Testis (tissue), 3 donors: ENCODE results near the gene ACTMAP. TPM values are rescaled to one million over a fixed set of nuclear protein-coding genes. Genes with fewer than 3 reads are reported as not detected.
"Not testable (repeated sequence)": the region's sequence is repeated elsewhere in the genome, so short reads cannot be mapped to it uniquely, and the experiment has no call there.

Source experiments
- DNase-seq: peaks from one replicate; pipeline ENCODE4 v3.0.0-alpha.2; 2019
- H3K27ac ChIP-seq, 2 donors: fragments of 200-600 bp; sonication (generic); one replicate each; pipeline ENCODE4 v1.5.1; 2019
- H3K27me3 ChIP-seq: fragments of 200-600 bp; sonication (generic); one replicate; pipeline ENCODE4 v1.5.1; 2019
- H3K36me3 ChIP-seq: fragments of 200-600 bp; sonication (generic); one replicate; pipeline ENCODE4 v1.5.1; 2017; ENCODE audit warnings: low read depth; ENCODE audit errors: missing control alignments
- H3K4me1 ChIP-seq: fragments of 200-600 bp; sonication (generic); one replicate; pipeline ENCODE4 v1.5.1; 2019
- H3K4me3 ChIP-seq, 2 donors: fragments of 200-600 bp; sonication (generic); one replicate each; pipeline ENCODE4 v1.5.1; 2017 to 2019
- H3K9me3 ChIP-seq: fragments of 200-600 bp; sonication (generic); one replicate; pipeline ENCODE4 v1.5.1; 2017
- CTCF ChIP-seq, 3 experiments: fragments of 450-650 bp in 2 of 3; fragments of 200-600 bp in 1 of 3; sonication (generic) in 1 of 3; IDR thresholded peaks; one replicate each; pipeline ENCODE4 v1.5.1; 2016 to 2019; ENCODE audit warnings: antibody characterized with exemption in 3 of 3, mild to moderate bottlenecking in 2 of 3, moderate library complexity in 1 of 3
- POLR2A ChIP-seq: fragments of 450-650 bp; IDR thresholded peaks from one replicate; pipeline ENCODE4 v1.6.1; 2017; ENCODE audit warnings: antibody characterized with exemption, mild to moderate bottlenecking, moderate library complexity
- WGBS, 2 donors: methylation state at CpG; one replicate each; pipeline ENCODE4 v1.1.5; 2018; 5-methylcytosine and 5-hydroxymethylcytosine counted together
- intact Hi-C: fragments of 100-400 bp; cut with DNase I; formaldehyde crosslinking; loops from one replicate; pipeline ENCODE4 v1.15.1; 2023; ENCODE audit warnings: low total_unique reads
- polyA plus RNA-seq: library from polyadenylated mRNA; stranded (reverse); fragments of 350-450 nt; fragmentation: Illumina TruSeq; extraction: RNeasy Lipid Tissue Mini Kit (QIAGEN cat#74804); gene quantifications from one replicate; pipeline ENCODE4 v1.2.3, GENCODE V29; 2014; ENCODE audit warnings: low read depth, low replicate concordance; ENCODE audit not compliant: insufficient read depth
- total RNA-seq, 2 donors: library from RNA; depleted of rRNA; stranded (reverse); fragments of >200 nt; gene quantifications; one replicate each; pipeline ENCODE4 v1.2.3, GENCODE V29; 2016

The ACTMAP gene
- total and polyA plus RNA-seq, 3 donors from 2014 or later, result 14.8 to 21.5 (median 17.7) TPM

GRCh38 chr19:40737102-40737644 is 13.1 kb downstream of the ACTMAP start:
- 77 to 87% methylated on average over 9 of the region's 9 CpGs for WGBS, 2 donors
- H3K4me1 ChIP-seq, result peaks cover 13% of the 10 kb centered on the region
- no peak for TF ChIP-seq POLR2A
- H3K27ac ChIP-seq, result no peak overlapping the region
- H3K27me3 ChIP-seq, result no peaks in the 10 kb centered on the region
- DNase-seq, result no peak
- H3K9me3 ChIP-seq, result no peaks in the 10 kb centered on the region
- H3K4me3 ChIP-seq, result no peak overlapping the region
- intact Hi-C loops, result no loop called here
- no peaks in the 10 kb centered on the region for H3K36me3 ChIP-seq

DNA sequence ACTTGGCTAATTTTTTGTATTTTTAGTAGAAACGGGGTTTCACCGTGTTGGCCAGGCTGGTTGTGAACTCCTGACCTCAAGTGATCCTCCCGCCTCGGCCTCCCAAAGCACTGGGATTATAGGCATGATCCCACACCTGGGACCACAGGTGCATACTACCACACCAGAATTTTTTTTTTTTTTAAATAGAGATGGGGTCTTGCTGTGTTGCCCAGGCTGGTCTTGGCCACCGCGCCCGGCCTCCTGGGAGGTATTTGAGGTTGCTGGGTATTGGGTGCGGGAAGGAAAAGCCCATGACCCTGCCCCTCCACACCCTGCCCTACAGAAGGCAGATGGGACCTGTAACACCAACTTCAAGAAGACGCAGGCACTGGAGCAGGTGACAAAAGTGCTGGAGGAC is 13.6 kb downstream of the ACTMAP start:
- peaks cover 13% of the 10 kb centered on the region for H3K4me1 ChIP-seq
- no peaks in the 10 kb centered on the region for H3K36me3 ChIP-seq
- intact Hi-C loops, result no loop called here
- WGBS, 2 donors, result 88 to 96% methylated on average over 8 to 9 of the region's 9 CpGs
- no peak overlapping the region for H3K4me3 ChIP-seq
- no peak for TF ChIP-seq POLR2A
- TF ChIP-seq CTCF (IDR thresholded peaks at IDR 0.05), result no peak
- H3K27ac ChIP-seq, result no peak overlapping the region
- no peak for DNase-seq
- H3K27me3 ChIP-seq, result no peaks in the 10 kb centered on the region
- no peaks in the 10 kb centered on the region for H3K9me3 ChIP-seq

DNA sequence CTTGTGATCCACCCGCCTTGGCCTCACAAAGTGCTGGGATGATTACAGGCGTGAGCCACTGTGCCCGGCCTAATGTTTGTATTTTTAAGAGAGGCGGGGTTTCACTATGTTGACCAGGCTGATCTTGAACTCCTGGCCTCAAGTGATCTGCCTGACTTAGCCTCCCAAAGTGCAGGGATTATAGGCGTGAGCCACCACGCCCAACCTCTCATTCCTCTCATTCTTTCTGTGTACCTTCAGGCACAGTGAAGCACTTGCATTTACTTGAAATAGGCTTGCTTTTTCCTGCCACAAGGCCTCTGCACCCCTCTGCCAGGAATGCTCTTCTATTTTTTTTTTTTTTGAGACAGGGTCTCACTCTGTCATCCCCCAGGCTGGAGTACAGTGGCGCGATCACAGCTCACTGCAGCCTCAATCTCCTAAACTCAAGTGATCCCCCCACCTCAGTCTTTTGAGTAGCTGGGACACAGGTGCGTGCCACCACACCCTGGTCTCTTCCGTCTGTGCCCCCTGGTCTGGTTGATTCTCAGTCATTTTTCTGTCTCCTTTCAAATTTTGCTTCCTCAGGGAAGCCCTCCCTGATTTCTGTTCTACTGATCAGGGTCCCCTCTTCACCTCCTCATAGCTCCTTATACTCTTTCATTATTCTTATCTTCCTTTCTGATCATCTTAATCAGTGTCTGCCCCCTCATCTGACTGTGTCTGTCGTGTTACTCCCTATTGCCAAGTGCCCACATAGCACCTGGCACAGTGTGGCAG is 15.1 kb downstream of the ACTMAP start:
- Histone ChIP-seq H3K9me3 (no peaks in the 10 kb centered on the region), H3K36me3 (no peaks in the 10 kb centered on the region), H3K27me3 (no peaks in the 10 kb centered on the region), H3K27ac (no peak overlapping the region), H3K4me3 (no peak overlapping the region), H3K4me1 (peaks cover 2% of the 10 kb centered on the region)
- intact Hi-C loops, result no loop called here
- DNase-seq, result no peak
- no peak for TF ChIP-seq POLR2A
- no peak for TF ChIP-seq CTCF (IDR thresholded peaks at IDR 0.05)
- WGBS, 2 donors, result 93 to 95% methylated on average over 11 of the region's 11 CpGs

- intact Hi-C loops, result no loop called here
- H3K4me3 ChIP-seq, result no peak overlapping the region
- H3K4me1 ChIP-seq, result no peaks in the 10 kb centered on the region
- WGBS, 2 donors, result 91 to 94% methylated on average over 13 of the region's 13 CpGs
- no peaks in the 10 kb centered on the region for H3K27me3 ChIP-seq
- no peaks in the 10 kb centered on the region for H3K36me3 ChIP-seq
- H3K9me3 ChIP-seq, result no peaks in the 10 kb centered on the region
- no peak overlapping the region for H3K27ac ChIP-seq
- no peak for DNase-seq
- TF ChIP-seq POLR2A, result no peak
- TF ChIP-seq CTCF (IDR thresholded peaks at IDR 0.05), result no peak
These were observed 17.1 kb downstream of the ACTMAP start for GRCh38 chr19:40733149-40733548.

- DNase-seq, intact Hi-C loops, H3K36me3 ChIP-seq, H3K9me3 ChIP-seq, H3K4me3 ChIP-seq, H3K4me1 ChIP-seq, H3K27me3 ChIP-seq, H3K27ac ChIP-seq: not testable (repeated sequence)
- 88 to 93% methylated on average over 16 of the region's 16 CpGs for WGBS, 2 donors
These were observed 18.0 kb downstream of the ACTMAP start for GRCh38 chr19:40732304-40732703.

- H3K4me1 ChIP-seq, DNase-seq, H3K9me3 ChIP-seq, H3K4me3 ChIP-seq, H3K27me3 ChIP-seq, intact Hi-C loops, H3K36me3 ChIP-seq, H3K27ac ChIP-seq: not testable (repeated sequence)
- 93 to 97% methylated on average over 5 of the region's 5 CpGs for WGBS, 2 donors
These were observed 20.2 kb downstream of the ACTMAP start for GRCh38 chr19:40730065-40730464.
